ENCODE measurements around the gene MRM3. TPM values are rescaled to one million over a fixed set of nuclear protein-coding genes. Genes with fewer than 3 reads are reported as not detected.

The MRM3 gene
- total RNA-seq, 2 experiments from 2014 or later = 29.5 to 47.1 TPM

DNA sequence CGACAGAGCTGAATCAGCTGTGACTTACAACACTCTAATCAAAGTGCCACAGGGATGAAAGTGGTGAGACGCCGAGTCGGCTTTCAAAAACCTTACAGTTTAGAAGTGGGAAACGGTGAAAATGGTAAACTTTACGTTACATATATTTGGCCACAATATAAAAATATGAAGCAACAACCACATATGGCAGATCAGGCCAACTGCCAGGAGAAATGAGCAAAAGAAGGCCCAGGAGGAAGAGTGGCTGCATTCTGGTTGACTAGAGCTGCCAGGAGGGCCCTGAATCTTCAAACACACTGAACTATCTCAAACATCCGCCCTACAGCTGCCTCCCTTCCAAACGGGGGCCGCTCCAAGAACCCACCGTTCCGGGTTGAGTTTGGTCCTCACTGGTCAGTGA lies 56.3 kb downstream of the MRM3 start:
- no TSS peak for BruUV-seq (replicated peaks)
- Histone ChIP-seq H3K79me2 (ENCODE audit: insufficient read depth, low read depth, low read length) (no peaks in the 10 kb centered on the region), H3K36me3 (ENCODE audit: insufficient read depth, low read length) (no peaks in the 10 kb centered on the region), H3K4me2 (ENCODE audit: low read length) (no peak overlapping the region), H3K27ac (ENCODE audit: low read depth, low read length, poor library complexity, severe bottlenecking) (no peak overlapping the region), H4K20me1 (ENCODE audit: insufficient read depth, low read length) (no peaks in the 10 kb centered on the region), H2AFZ (ENCODE audit: low read length) (no peak overlapping the region), H3K9me2 (ENCODE audit: insufficient read depth, low read length) (no peaks in the 10 kb centered on the region), H3K9me3 (ENCODE audit: low read length) (no peaks in the 10 kb centered on the region), H3K4me3 (ENCODE audit: low read depth, low read length, poor library complexity, severe bottlenecking) (no peak overlapping the region), H3K4me1 (ENCODE audit: insufficient read depth, low read length, poor library complexity, severe bottlenecking) (peaks cover 3% of the 10 kb centered on the region)
- ChIA-PET POLR2A (no interaction called here), CTCF (ENCODE audit: unreplicated experiment) (no interaction called here)
- no peak for TF ChIP-seq EZH2phosphoT487 (IDR thresholded peaks at IDR 0.05; ENCODE audit: borderline replicate concordance, low read depth, low read length)
- TF ChIP-seq, protein P1, sequence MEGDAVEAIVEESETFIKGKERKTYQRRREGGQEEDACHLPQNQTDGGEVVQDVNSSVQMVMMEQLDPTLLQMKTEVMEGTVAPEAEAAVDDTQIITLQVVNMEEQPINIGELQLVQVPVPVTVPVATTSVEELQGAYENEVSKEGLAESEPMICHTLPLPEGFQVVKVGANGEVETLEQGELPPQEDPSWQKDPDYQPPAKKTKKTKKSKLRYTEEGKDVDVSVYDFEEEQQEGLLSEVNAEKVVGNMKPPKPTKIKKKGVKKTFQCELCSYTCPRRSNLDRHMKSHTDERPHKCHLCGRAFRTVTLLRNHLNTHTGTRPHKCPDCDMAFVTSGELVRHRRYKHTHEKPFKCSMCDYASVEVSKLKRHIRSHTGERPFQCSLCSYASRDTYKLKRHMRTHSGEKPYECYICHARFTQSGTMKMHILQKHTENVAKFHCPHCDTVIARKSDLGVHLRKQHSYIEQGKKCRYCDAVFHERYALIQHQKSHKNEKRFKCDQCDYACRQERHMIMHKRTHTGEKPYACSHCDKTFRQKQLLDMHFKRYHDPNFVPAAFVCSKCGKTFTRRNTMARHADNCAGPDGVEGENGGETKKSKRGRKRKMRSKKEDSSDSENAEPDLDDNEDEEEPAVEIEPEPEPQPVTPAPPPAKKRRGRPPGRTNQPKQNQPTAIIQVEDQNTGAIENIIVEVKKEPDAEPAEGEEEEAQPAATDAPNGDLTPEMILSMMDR (conservative IDR thresholded peaks at IDR 0.05; ENCODE audit: low read length) = no peak
- no peak for DNase-seq (ENCODE audit: low spot score)
- intact Hi-C loops (cut with micrococcal nuclease; ENCODE audit: unreplicated experiment) = no loop called here

DNA sequence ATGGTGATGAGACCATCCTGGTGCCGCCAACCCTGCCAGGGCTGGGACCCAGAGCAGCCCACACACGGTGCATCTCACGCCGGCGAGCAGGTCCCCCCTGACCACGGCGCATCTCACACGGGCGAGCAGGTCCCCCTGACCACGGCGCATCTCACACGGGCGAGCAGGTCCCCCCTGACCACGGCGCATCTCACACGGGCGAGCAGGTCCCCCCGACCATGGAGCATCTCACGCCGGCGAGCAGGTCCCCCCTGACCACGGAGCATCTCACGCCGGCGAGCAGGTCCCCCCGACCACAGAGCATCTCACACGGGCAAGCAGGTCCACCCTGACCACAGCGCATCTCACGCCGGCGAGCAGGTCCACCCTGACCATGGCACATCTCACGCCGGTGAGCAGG lies 59.2 kb downstream of the MRM3 start:
- DNase-seq (ENCODE audit: low spot score) = no peak
- BruUV-seq (replicated peaks) = no TSS peak
- CTCF ChIA-PET (ENCODE audit: unreplicated experiment) = no interaction called here
- Histone ChIP-seq H3K4me3 (ENCODE audit: low read depth, low read length, poor library complexity, severe bottlenecking) (no peak overlapping the region), H3K79me2 (ENCODE audit: insufficient read depth, low read depth, low read length) (no peaks in the 10 kb centered on the region), H4K20me1 (ENCODE audit: insufficient read depth, low read length) (no peaks in the 10 kb centered on the region), H3K4me1 (ENCODE audit: insufficient read depth, low read length, poor library complexity, severe bottlenecking) (peaks cover 3% of the 10 kb centered on the region), H3K9me3 (ENCODE audit: low read length) (no peaks in the 10 kb centered on the region), H3K4me2 (ENCODE audit: low read length) (no peak overlapping the region), H3K9me2 (ENCODE audit: insufficient read depth, low read length) (no peaks in the 10 kb centered on the region), H2AFZ (ENCODE audit: low read length) (no peak overlapping the region), H3K27ac (ENCODE audit: low read depth, low read length, poor library complexity, severe bottlenecking) (no peak overlapping the region), H3K36me3 (ENCODE audit: insufficient read depth, low read length) (no peaks in the 10 kb centered on the region)
- POLR2A ChIA-PET = no interaction called here
- intact Hi-C loops (cut with micrococcal nuclease; ENCODE audit: unreplicated experiment) = no loop called here
- TF ChIP-seq, protein P1 (conservative IDR thresholded peaks at IDR 0.05; ENCODE audit: low read length) = no peak
- TF ChIP-seq EZH2phosphoT487 (IDR thresholded peaks at IDR 0.05; ENCODE audit: borderline replicate concordance, low read depth, low read length) = no peak

Other genes starting within 250 kb of the MRM3 start
- gene VPS53, start 67.5 kb upstream of the MRM3 start, total RNA-seq (2014; rRNA removed; shearing (Covaris generic)) = 12.5 and 12.6 TPM in 2 replicates
- gene VPS53, start 67.5 kb upstream of the MRM3 start, total RNA-seq (2022) = 59.7 and 69.7 TPM in 2 replicates
- gene TLCD3A, start 49.8 kb upstream of the MRM3 start, total RNA-seq (2014; rRNA removed; shearing (Covaris generic)) = 4.0 and 8.3 TPM in 2 replicates
- gene TLCD3A, start 49.8 kb upstream of the MRM3 start, total RNA-seq (2022) = 8.1 and 11.7 TPM in 2 replicates
- 36.3 and 40.2 TPM in 2 replicates for gene GEMIN4, start 30.1 kb upstream of the MRM3 start, total RNA-seq (2014; rRNA removed; shearing (Covaris generic))
- gene GEMIN4, start 30.1 kb upstream of the MRM3 start, total RNA-seq (2022) = 53.6 and 56.1 TPM in 2 replicates
- 48.4 and 80.2 TPM in 2 replicates for gene GLOD4, start 73 bp upstream of the MRM3 start, total RNA-seq (2014; rRNA removed; shearing (Covaris generic))
- 79.7 and 86.8 TPM in 2 replicates for gene GLOD4, start 73 bp upstream of the MRM3 start, total RNA-seq (2022)
- gene NXN, start 197.4 kb downstream of the MRM3 start, total RNA-seq (2014; rRNA removed; shearing (Covaris generic)) = 0.93 and 1.3 TPM in 2 replicates
- gene NXN, start 197.4 kb downstream of the MRM3 start, total RNA-seq (2022) = 2.0 and 2.8 TPM in 2 replicates
- gene TIMM22, start 214.8 kb downstream of the MRM3 start, total RNA-seq (2014; rRNA removed; shearing (Covaris generic)) = 12.8 and 15.7 TPM in 2 replicates
- 10.6 and 13.8 TPM in 2 replicates for gene TIMM22, start 214.8 kb downstream of the MRM3 start, total RNA-seq (2022)